Psoas muscle (tissue), 8 donors: ENCODE results near the gene MACROH2A1. TPM values are rescaled to one million over a fixed set of nuclear protein-coding genes. Genes with fewer than 3 reads are reported as not detected.

Experiments
- ATAC-seq, 4 donors: fragments of 200-7000 bp; cut with Tn5 transposase; one replicate each; pipeline ENCODE4 v1.9.1; 2020; ENCODE audit warnings: moderate library complexity in 3 of 4, mild to moderate bottlenecking in 2 of 4
- DNase-seq, 2 donors: peaks; one replicate each; pipeline ENCODE4 v3.0.0-alpha.2; 2020
- H3K27ac ChIP-seq: fragments of 200-600 bp; one replicate; pipeline ENCODE4 v1.8.0; 2022
- H3K27me3 ChIP-seq, 3 donors: fragments of 200-600 bp in 1 of 3; one replicate each; pipeline versions ENCODE4 v1.6.1 to v1.8.0; 2013 to 2022; ENCODE audit warnings: low read length in 2 of 3, mild to moderate bottlenecking in 2 of 3, moderate library complexity in 1 of 3; ENCODE audit not compliant: insufficient read depth in 3 of 3
- H3K36me3 ChIP-seq, 2 donors: fragments of 200-600 bp in 1 of 2; one replicate each; pipeline versions ENCODE4 v1.6.1 to v1.8.0; 2013 to 2022; ENCODE audit warnings: low read depth in 1 of 2, mild to moderate bottlenecking in 1 of 2, moderate library complexity in 1 of 2; ENCODE audit not compliant: insufficient read depth in 1 of 2
- H3K4me1 ChIP-seq: fragments of 200-600 bp; one replicate; pipeline ENCODE4 v1.8.0; 2022
- H3K4me3 ChIP-seq: fragments of 200-600 bp; one replicate; pipeline ENCODE4 v1.8.0; 2022; ENCODE audit warnings: mild to moderate bottlenecking
- H3K9me3 ChIP-seq: fragments of 200-600 bp; one replicate; pipeline ENCODE4 v1.8.0; 2022
- WGBS, 3 donors: extraction: QIAGEN DNeasy Blood & Tissue Kit; methylation state at CpG; one replicate each; pipeline versions ENCODE4 v1.1.6 to v1.1.7; 2013; 5-methylcytosine and 5-hydroxymethylcytosine counted together
- intact Hi-C, 2 donors: fragments of 100-400 bp; cut with DNase I; formaldehyde crosslinking; loops; one replicate each; pipeline versions ENCODE4 v1.11.0 to v1.14.2; 2022
- polyA plus RNA-seq, 3 donors: library from polyadenylated mRNA; stranded (reverse); fragments of 200-250 nt; gene quantifications; one replicate each; pipeline ENCODE4 v1.2.3, GENCODE V29; 2013
- total RNA-seq, 4 donors: library from RNA; stranded (reverse); fragmentation: NEBNext Ultra II Directional in 2 of 4; extraction: Animal tissue kit (Norgen Biotek cat#: 25700) in 2 of 4; gene quantifications; one replicate each; pipeline versions ENCODE4 v1.2.1 to v1.2.4, GENCODE V29; 2021 to 2023
- TF ChIP-seq, protein P1 (sequence below): fragments of 200-600 bp; IDR thresholded peaks from one replicate; pipeline ENCODE4 v1.8.0; 2022; ENCODE audit warnings: antibody characterized with exemption
- donor health status: healthy with polysubstance abuse.
- donor health status: DM: no; HTN: no; CAD: no; lungs with moderate emphysema.
- donor health status: Bipolar disorder and iron deficiency.
- donor health status: healthy.
- donor health status: DM: yes; HTN: yes; CAD: no.
- donor health status: DM: no; HTN: no; CAD: no.
- donor health status: DM: no; HTN: no; CAD: no.
- donor health status: DM: yes; HTN: yes; CAD: no.

The MACROH2A1 gene
- total and polyA plus RNA-seq, 7 donors: 57.8 to 127 (median 85.7) TPM

DNA sequence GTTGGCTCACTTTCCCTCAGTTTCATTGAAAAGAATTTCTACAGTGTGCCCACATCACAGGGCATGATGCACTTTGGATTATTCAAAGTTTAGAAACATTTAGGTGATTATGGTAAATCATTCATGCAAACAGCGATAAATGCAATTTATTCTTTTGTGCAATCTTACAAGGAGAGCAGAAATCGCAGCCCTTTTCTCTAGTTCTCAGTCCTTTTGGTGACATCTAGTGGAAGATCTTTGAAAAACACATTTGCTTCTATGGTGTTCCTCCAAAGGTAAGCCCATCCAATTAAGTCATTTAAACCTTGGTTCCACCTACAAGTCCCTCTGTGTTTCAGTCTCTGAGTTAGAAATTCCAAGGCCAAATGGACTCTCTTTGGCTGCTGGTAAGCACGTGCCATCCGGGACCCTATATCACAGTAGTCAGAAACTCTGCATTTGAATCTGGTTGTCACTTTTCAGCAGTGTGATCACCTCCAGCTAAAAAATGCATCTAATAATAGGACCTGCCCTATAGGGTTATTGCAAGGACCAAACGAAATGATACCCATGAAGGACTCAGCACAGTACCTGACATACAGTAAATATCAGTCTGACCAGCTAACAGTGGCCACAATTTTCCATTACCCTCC is 66.4 kb downstream of the MACROH2A1 start:
- H3K4me1 ChIP-seq: peaks cover 22% of the 10 kb centered on the region
- 33 to 46% (median 40%) methylated on average over 5 of the region's 5 CpGs for WGBS, 3 donors
- peak in 2 of 4 donors; percentile 52 to 67 for ATAC-seq
- peaks cover 0 to 49% of the 10 kb centered on the region in 2 donors for H3K36me3 ChIP-seq
- H3K4me3 ChIP-seq: no peak overlapping the region
- H3K27ac ChIP-seq: no peak overlapping the region
- H3K9me3 ChIP-seq: no peaks in the 10 kb centered on the region
- H3K27me3 ChIP-seq: no peaks in the 10 kb centered on the region
- intact Hi-C loops: loop anchor here (5.0 to 10.0 kb wide), 7 partner anchors 60 to 418 kb away; partner anchors contain the start of gene PITX1 (in 1 of the 2)
- DNase-seq: no peak
- TF ChIP-seq, protein P1, sequence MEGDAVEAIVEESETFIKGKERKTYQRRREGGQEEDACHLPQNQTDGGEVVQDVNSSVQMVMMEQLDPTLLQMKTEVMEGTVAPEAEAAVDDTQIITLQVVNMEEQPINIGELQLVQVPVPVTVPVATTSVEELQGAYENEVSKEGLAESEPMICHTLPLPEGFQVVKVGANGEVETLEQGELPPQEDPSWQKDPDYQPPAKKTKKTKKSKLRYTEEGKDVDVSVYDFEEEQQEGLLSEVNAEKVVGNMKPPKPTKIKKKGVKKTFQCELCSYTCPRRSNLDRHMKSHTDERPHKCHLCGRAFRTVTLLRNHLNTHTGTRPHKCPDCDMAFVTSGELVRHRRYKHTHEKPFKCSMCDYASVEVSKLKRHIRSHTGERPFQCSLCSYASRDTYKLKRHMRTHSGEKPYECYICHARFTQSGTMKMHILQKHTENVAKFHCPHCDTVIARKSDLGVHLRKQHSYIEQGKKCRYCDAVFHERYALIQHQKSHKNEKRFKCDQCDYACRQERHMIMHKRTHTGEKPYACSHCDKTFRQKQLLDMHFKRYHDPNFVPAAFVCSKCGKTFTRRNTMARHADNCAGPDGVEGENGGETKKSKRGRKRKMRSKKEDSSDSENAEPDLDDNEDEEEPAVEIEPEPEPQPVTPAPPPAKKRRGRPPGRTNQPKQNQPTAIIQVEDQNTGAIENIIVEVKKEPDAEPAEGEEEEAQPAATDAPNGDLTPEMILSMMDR: peak; percentile 64

DNA sequence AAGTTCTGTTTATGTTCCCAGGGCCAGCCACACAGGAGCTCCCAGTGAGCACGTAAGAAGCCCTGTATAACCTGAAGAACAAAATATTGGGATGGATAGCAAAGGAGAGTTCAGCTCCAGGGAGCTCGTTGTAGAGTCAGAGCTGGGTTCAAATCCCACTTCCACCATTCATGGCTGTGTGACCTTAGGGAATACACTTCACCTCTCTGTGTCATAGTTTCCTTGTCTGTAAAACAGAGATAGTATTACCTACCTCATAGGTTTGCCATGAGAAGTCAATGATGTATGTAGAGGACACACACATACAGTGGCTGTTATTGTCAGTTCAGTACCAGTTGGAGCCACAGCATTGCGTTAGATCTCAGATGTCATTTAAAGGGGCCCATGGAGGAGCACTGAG is 67.4 kb downstream of the MACROH2A1 start:
- WGBS, 3 donors: 84 to 96% (median 92%) methylated on average over 3 of the region's 3 CpGs
- TF ChIP-seq, protein P1: no peak
- H3K9me3 ChIP-seq: no peaks in the 10 kb centered on the region
- H3K27ac ChIP-seq: no peak overlapping the region
- DNase-seq (no peak), ATAC-seq (no peak)
- intact Hi-C loops: loop anchor here (5.0 to 10.0 kb wide), 7 partner anchors 59 to 417 kb away; partner anchors contain the start of gene PITX1 (in 1 of the 2)
- peaks cover 0 to 39% of the 10 kb centered on the region in 2 donors for H3K36me3 ChIP-seq
- H3K4me1 ChIP-seq: peaks cover 22% of the 10 kb centered on the region
- H3K4me3 ChIP-seq: no peak overlapping the region
- H3K27me3 ChIP-seq: no peaks in the 10 kb centered on the region

GRCh38 chr5:135330798-135331096 is 68.3 kb downstream of the MACROH2A1 start:
- no peak for DNase-seq

DNA sequence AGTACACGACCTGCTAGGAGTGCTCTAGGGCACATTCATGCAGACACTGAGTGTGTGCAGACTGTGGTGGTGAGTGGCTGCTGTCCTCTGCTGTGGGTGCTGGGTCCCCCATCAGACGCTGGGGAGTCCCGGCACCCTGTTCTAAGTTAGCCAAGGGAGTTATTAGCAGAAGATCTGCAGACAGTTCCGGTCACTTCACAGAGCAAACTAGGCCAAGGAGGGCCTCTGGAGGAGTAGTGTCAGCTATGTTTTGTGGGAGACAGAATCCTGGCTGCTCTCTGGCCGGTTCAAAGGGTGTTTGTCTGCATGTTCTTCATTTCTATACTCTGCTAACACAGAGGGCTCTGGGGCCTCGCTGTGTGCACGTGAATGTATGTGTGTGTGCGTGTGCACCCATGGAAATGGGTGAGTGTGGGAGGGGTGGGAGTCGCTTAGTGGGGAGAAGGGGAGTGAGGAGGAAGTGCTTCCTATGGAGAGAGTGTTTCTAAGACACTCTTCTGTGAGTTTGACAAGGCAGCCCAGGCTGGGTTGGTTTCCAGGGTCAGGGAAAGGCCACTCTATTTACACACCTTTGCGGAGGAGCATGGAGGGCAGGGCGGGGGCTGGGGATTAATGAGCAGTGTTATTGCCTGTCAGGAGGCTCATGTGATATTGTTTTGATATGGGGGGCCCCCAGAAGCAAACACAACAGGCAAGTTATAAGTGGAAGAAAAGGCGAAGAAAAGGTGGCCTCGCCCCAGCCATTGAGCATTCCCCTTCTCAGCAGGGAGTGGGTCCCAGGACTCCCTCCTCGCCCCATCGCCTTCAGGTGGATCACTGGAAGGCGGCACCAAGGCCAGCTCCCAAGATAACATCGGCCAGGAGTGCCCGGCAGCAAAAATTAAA is 68.9 kb downstream of the MACROH2A1 start:
- TF ChIP-seq, protein P1: no peak
- peaks cover 0 to 25% of the 10 kb centered on the region in 2 donors for H3K36me3 ChIP-seq
- peaks cover 22% of the 10 kb centered on the region for H3K4me1 ChIP-seq
- ATAC-seq (peak in 1 of 4 donors; percentile 24), DNase-seq (no peak)
- H3K27me3 ChIP-seq: no peaks in the 10 kb centered on the region
- intact Hi-C loops: loop anchor here (5.0 to 10.0 kb wide), 7 partner anchors 58 to 415 kb away; partner anchors contain the start of gene PITX1 (in 1 of the 2)
- WGBS, 3 donors: 86 to 94% (median 88%) methylated on average over 18 of the region's 18 CpGs
- no peak overlapping the region for H3K27ac ChIP-seq
- no peaks in the 10 kb centered on the region for H3K9me3 ChIP-seq
- H3K4me3 ChIP-seq: no peak overlapping the region

More at GRCh38 chr5:135330798-135331096, 68.3 kb downstream of the MACROH2A1 start:
- Histone ChIP-seq H3K4me3 (no peak overlapping the region), H3K4me1 (peaks cover 22% of the 10 kb centered on the region), H3K27ac (no peak overlapping the region), H3K36me3 (peaks cover 0 to 31% of the 10 kb centered on the region in 2 donors), H3K27me3 (no peaks in the 10 kb centered on the region), H3K9me3 (no peaks in the 10 kb centered on the region)
- TF ChIP-seq, protein P1: no peak
- 56 to 80% (median 69%) methylated on average over 3 of the region's 3 CpGs for whole genome bisulfite sequencing, 3 donors
- peak in 2 of 4 donors; percentile 12 to 14 for ATAC-seq
- intact Hi-C loops: loop anchor here (5.0 to 10.0 kb wide), 7 partner anchors 58 to 416 kb away; partner anchors contain the start of gene PITX1 (in 1 of the 2)
